ENCODE results near the gene RHOH. TPM values are rescaled to one million over a fixed set of nuclear protein-coding genes. Genes with fewer than 3 reads are reported as not detected.

The RHOH gene
- total and polyA plus RNA-seq, 2 experiments from 2014 or later: not detected

DNA sequence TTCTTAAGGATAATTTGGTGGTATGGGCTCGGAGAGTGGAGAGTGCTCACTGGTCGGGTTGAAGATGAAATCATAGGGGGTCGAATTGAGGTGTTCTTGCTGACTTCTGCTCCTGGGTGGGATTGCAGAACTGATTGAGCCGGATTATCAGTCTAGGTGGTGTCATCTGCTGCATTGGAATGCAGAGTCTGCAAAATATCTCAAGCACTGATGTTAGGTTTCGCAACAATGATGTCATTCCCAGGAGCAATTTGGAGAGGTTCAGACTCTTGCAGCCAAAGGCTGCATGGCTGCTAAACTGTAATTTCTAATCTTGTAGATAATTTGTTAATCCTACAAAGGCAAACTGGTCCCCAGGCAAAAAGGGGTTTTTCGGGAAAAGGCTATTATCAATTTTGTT lies 67.7 kb downstream of the RHOH start:
- WGBS, 2 experiments (ENCODE audit: low coverage in 1 of 2, low lambda C conversion rate in 2 of 2, missing lambda C conversion rate in 2 of 2): 51 to 54% methylated on average over 6 of the region's 6 CpGs
- Histone ChIP-seq H3K4me3 (no peak overlapping the region), H3K9me3 (ENCODE audit: low read depth) (no peaks in the 10 kb centered on the region)

DNA sequence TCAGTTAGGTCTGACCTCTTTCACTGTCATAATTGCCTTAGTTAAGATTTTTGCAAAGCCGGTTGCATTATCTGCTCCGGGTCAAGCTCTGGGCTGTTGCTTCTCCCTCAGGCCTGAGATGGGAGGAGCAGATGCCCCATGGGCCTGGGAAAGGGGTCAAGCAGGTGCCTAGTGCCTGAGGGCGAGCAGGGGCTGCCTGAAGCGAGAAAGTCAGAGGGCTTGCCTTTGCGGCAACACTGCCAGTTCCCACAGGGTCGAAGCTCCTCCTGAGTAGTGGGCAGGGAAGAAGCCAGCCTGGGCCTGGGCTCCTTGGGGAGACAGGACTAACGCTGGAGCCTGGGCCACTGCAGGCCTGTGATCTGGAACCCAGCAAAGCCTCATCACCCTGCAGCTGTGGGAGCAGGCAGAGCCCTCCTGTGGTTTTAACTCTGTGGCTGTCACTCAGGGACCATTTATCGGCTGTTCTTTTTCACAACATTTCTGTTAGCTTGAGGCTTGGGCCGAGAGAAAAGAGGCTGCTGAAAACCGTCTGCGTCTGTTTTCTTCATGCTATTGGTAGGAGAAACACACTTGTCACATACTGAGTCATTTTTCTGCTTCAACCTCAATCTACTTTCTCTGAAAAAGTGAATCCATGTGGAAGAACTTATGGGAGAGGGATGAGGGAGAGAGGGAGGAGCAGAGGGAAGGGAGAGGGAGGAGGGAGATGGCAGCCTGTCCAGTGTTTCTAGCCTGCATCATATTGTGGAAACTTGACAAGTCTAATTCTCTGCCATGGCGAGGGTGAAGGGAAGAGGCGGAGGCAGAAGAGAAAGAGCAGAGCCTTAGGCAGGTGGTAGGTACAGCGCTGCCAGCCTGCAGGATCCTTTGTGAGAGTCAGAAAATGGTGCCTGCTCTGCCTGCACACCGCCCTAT lies 68.4 kb downstream of the RHOH start:
- in situ Hi-C loops (cut with MboI): no loop called here
- WGBS, 2 experiments (ENCODE audit: low coverage in 1 of 2, low lambda C conversion rate in 2 of 2, missing lambda C conversion rate in 2 of 2): 72 to 78% methylated on average over 15 of the region's 15 CpGs

More for the DNA sequence above, 67.7 kb downstream of the RHOH start:
- Histone ChIP-seq H3F3A (ENCODE audit: insufficient read depth) (no peaks in the 10 kb centered on the region; the same call in 1 of the 2 replicates), H3K4me1 (ENCODE audit: insufficient read depth) (no peaks in the 10 kb centered on the region), H3K27ac (no peak overlapping the region), H3K27me3 (replicated peaks; ENCODE audit: insufficient read depth) (0 out of 2 replicates have a peak, but pooled peaks cover 3% of the 10 kb centered on the region), H3K4me2 (ENCODE audit: unreplicated experiment) (no peak overlapping the region), H3K36me3 (ENCODE audit: low read depth) (no peaks in the 10 kb centered on the region), H2AFZ (no peak overlapping the region), H3K9ac (no peak overlapping the region), H4K20me1 (ENCODE audit: insufficient read depth) (no peaks in the 10 kb centered on the region), H3K79me2 (ENCODE audit: insufficient read depth) (no peaks in the 10 kb centered on the region), H3K9me2 (ENCODE audit: insufficient read depth) (no peaks in the 10 kb centered on the region)
- peak; percentile 73 for DNase-seq
- TF ChIP-seq EZH2phosphoT487 (IDR thresholded peaks at IDR 0.05; ENCODE audit: insufficient read depth, low read depth) (no peak), EZH2 (IDR thresholded peaks at IDR 0.05; ENCODE audit: insufficient read depth, poor library complexity, severe bottlenecking) (no peak)
- in situ Hi-C loops (cut with MboI): no loop called here

DNA sequence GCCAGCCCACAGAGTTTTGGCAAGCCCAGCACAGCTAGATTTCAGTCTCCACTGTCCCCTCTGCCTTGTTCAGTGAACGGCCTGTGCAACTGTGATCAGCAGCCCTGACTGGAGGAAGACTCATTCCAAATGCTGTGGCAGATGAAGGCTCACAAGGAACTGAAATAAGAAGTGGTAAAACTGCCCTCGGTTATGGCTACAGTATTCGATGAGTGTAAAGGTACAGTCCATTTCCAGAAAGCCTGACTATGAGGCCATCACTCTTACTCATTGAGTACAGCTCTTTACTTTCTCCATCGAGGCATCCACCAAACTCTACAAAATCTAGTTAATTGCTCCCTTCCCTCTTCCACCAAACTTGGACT lies 69.1 kb downstream of the RHOH start:
- no peak overlapping the region for H2AFZ ChIP-seq
- no peaks in the 10 kb centered on the region for H3K9me3 ChIP-seq (ENCODE audit: low read depth)
- no peaks in the 10 kb centered on the region for H3K79me2 ChIP-seq (ENCODE audit: insufficient read depth)
- WGBS, 2 experiments (ENCODE audit: low coverage in 1 of 2, low lambda C conversion rate in 2 of 2, missing lambda C conversion rate in 2 of 2): 93 to 97% methylated on average over 4 of the region's 4 CpGs
- no peak overlapping the region for H3K27ac ChIP-seq
- in situ Hi-C loops (cut with MboI): no loop called here
- no peaks in the 10 kb centered on the region for H3K9me2 ChIP-seq (ENCODE audit: insufficient read depth)
- H3F3A ChIP-seq (ENCODE audit: insufficient read depth): no peaks in the 10 kb centered on the region; the same call in 1 of the 2 replicates
- no peak overlapping the region for H3K9ac ChIP-seq
- no peak overlapping the region for H3K4me3 ChIP-seq
- H3K4me1 ChIP-seq (ENCODE audit: insufficient read depth): no peaks in the 10 kb centered on the region
- 0 out of 2 replicates have a peak, but pooled peaks cover 3% of the 10 kb centered on the region for H3K27me3 ChIP-seq (replicated peaks; ENCODE audit: insufficient read depth)
- no peaks in the 10 kb centered on the region for H4K20me1 ChIP-seq (ENCODE audit: insufficient read depth)
- DNase-seq: no peak
- no peaks in the 10 kb centered on the region for H3K36me3 ChIP-seq (ENCODE audit: low read depth)
- no peak overlapping the region for H3K4me2 ChIP-seq (ENCODE audit: unreplicated experiment)
- TF ChIP-seq EZH2phosphoT487 (IDR thresholded peaks at IDR 0.05; ENCODE audit: insufficient read depth, low read depth) (no peak), EZH2 (IDR thresholded peaks at IDR 0.05; ENCODE audit: insufficient read depth, poor library complexity, severe bottlenecking) (no peak)

More for the DNA sequence above, 68.4 kb downstream of the RHOH start:
- Histone ChIP-seq H3K27ac (no peak overlapping the region), H3K9ac (no peak overlapping the region), H3K9me3 (ENCODE audit: low read depth) (no peaks in the 10 kb centered on the region), H2AFZ (no peak overlapping the region), H4K20me1 (ENCODE audit: insufficient read depth) (no peaks in the 10 kb centered on the region), H3K9me2 (ENCODE audit: insufficient read depth) (no peaks in the 10 kb centered on the region), H3K27me3 (replicated peaks; ENCODE audit: insufficient read depth) (0 out of 2 replicates have a peak, but pooled peaks cover 3% of the 10 kb centered on the region), H3K4me3 (no peak overlapping the region), H3K4me2 (ENCODE audit: unreplicated experiment) (no peak overlapping the region), H3K79me2 (ENCODE audit: insufficient read depth) (no peaks in the 10 kb centered on the region), H3K36me3 (ENCODE audit: low read depth) (no peaks in the 10 kb centered on the region), H3F3A (ENCODE audit: insufficient read depth) (no peaks in the 10 kb centered on the region; the same call in 1 of the 2 replicates), H3K4me1 (ENCODE audit: insufficient read depth) (no peaks in the 10 kb centered on the region)
- no peak for DNase-seq
- TF ChIP-seq EZH2phosphoT487 (IDR thresholded peaks at IDR 0.05; ENCODE audit: insufficient read depth, low read depth): no peak
- no peak for TF ChIP-seq EZH2 (IDR thresholded peaks at IDR 0.05; ENCODE audit: insufficient read depth, poor library complexity, severe bottlenecking)

DNA sequence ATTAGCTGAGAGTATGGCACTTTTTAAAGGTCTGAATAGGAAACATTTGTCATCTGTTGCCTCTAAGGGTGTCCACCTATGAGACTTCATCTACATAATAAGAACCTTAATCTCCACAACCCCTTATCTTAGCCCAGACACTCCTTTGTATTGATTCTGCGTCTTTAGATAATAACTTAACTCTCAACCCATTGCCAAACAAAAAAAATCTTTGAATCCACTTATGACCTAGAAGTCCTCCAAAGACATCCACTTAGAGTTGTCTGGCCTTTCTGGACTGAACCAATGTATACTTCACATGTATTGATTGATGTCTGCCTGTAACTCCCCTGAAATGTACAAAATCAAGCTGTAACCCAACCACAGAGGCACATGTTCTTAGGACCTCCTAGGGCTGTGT lies 72.3 kb downstream of the RHOH start:
- no peak overlapping the region for H3K4me2 ChIP-seq (ENCODE audit: unreplicated experiment)
- no peak for DNase-seq
- no peak overlapping the region for H3K4me3 ChIP-seq
- H4K20me1 ChIP-seq (ENCODE audit: insufficient read depth): no peaks in the 10 kb centered on the region
- no peaks in the 10 kb centered on the region for H3K79me2 ChIP-seq (ENCODE audit: insufficient read depth)
- no peak overlapping the region for H3K9ac ChIP-seq
- H3K27ac ChIP-seq: no peak overlapping the region
- no peaks in the 10 kb centered on the region for H3K27me3 ChIP-seq (replicated peaks; ENCODE audit: insufficient read depth)
- no peaks in the 10 kb centered on the region; the same call in 1 of the 2 replicates for H3F3A ChIP-seq (ENCODE audit: insufficient read depth)
- no peaks in the 10 kb centered on the region for H3K4me1 ChIP-seq (ENCODE audit: insufficient read depth)
- no peaks in the 10 kb centered on the region for H3K9me3 ChIP-seq (ENCODE audit: low read depth)
- TF ChIP-seq EZH2 (IDR thresholded peaks at IDR 0.05; ENCODE audit: insufficient read depth, poor library complexity, severe bottlenecking) (no peak), EZH2phosphoT487 (IDR thresholded peaks at IDR 0.05; ENCODE audit: insufficient read depth, low read depth) (no peak)
- H2AFZ ChIP-seq: no peak overlapping the region
- WGBS, 2 experiments (ENCODE audit: low coverage in 1 of 2, low lambda C conversion rate in 2 of 2, missing lambda C conversion rate in 2 of 2): 60 to 63% methylated on average over 1 of the region's 1 CpG
- in situ Hi-C loops (cut with MboI): no loop called here
- no peaks in the 10 kb centered on the region for H3K9me2 ChIP-seq (ENCODE audit: insufficient read depth)
- H3K36me3 ChIP-seq (ENCODE audit: low read depth): no peaks in the 10 kb centered on the region

Measured in GM23248 (cell line).